ENCODE measurements around the gene CD3E. TPM values are rescaled to one million over a fixed set of nuclear protein-coding genes. Genes with fewer than 3 reads are reported as not detected.

The CD3E gene
- total RNA-seq, 1 donor from 2014 or later = 6.9 TPM

GRCh38 chr11:118314988-118315411 lies 10.5 kb downstream of the CD3E start:
- TF ChIP-seq POLR2A (IDR thresholded peaks at IDR 0.05) (no peak), CTCF (IDR thresholded peaks at IDR 0.05) (no peak), POLR2AphosphoS5 (IDR thresholded peaks at IDR 0.05; ENCODE audit: insufficient read depth in 1 of 2, low read depth in 1 of 2) (no peak)
- Histone ChIP-seq H3K36me3 (no peaks in the 10 kb centered on the region), H3K27me3 (no peaks in the 10 kb centered on the region), H3K4me3 (no peak overlapping the region), H3K9me3 (no peaks in the 10 kb centered on the region), H3K27ac (no peak overlapping the region), H3K4me1 (peaks cover 21% of the 10 kb centered on the region)
- intact Hi-C loops (cut with DNase I) = no loop called here
- DNase-seq (ENCODE audit: extremely low spot score in 2 of 2) = no peak

DNA sequence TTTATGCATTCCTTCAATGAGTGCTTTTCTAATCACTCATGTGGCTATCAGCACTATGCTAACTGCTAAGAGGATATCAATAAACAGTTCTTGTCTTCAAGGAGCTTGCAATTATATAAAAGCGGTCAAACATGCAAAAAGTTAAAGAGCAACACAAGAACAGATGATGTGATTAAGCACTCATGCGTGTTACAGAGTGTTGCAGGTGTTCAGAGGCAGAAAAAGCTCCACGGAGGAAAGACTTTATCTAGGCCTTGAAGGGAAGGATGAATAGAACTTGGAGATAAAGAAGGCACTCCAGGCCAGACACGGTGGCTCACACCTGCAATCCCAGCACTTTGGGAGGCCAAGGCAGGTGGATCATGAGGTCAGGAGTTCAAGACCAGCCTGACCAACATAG lies 13.6 kb downstream of the CD3E start:
- Histone ChIP-seq H3K27ac (no peak overlapping the region), H3K4me3 (no peak overlapping the region), H3K27me3 (no peaks in the 10 kb centered on the region), H3K9me3 (no peaks in the 10 kb centered on the region), H3K36me3 (no peaks in the 10 kb centered on the region), H3K4me1 (peaks cover 21% of the 10 kb centered on the region)
- intact Hi-C loops (cut with DNase I) = no loop called here
- no peak for TF ChIP-seq CTCF (IDR thresholded peaks at IDR 0.05)
- TF ChIP-seq POLR2AphosphoS5 (IDR thresholded peaks at IDR 0.05; ENCODE audit: insufficient read depth in 1 of 2, low read depth in 1 of 2) = no peak
- TF ChIP-seq POLR2A (IDR thresholded peaks at IDR 0.05) = no peak
- DNase-seq (ENCODE audit: extremely low spot score in 2 of 2) = no peak

GRCh38 chr11:118318581-118319336 lies 14.2 kb downstream of the CD3E start:
- H3K36me3 ChIP-seq = no peaks in the 10 kb centered on the region
- H3K27ac ChIP-seq = no peak overlapping the region
- no peak overlapping the region for H3K4me3 ChIP-seq
- peaks cover 21% of the 10 kb centered on the region for H3K4me1 ChIP-seq
- TF ChIP-seq CTCF (IDR thresholded peaks at IDR 0.05) = no peak
- no peak for TF ChIP-seq POLR2AphosphoS5 (IDR thresholded peaks at IDR 0.05; ENCODE audit: insufficient read depth in 1 of 2, low read depth in 1 of 2)
- intact Hi-C loops (cut with DNase I) = no loop called here
- DNase-seq (ENCODE audit: extremely low spot score in 2 of 2) = no peak
- no peaks in the 10 kb centered on the region for H3K27me3 ChIP-seq
- H3K9me3 ChIP-seq = no peaks in the 10 kb centered on the region

- Histone ChIP-seq H3K27ac (no peak overlapping the region), H3K4me1 (peaks cover 21% of the 10 kb centered on the region), H3K36me3 (no peaks in the 10 kb centered on the region), H3K27me3 (no peaks in the 10 kb centered on the region), H3K9me3 (no peaks in the 10 kb centered on the region), H3K4me3 (no peak overlapping the region)
- DNase-seq (ENCODE audit: extremely low spot score in 2 of 2) = no peak
- intact Hi-C loops (cut with DNase I) = no loop called here
- TF ChIP-seq POLR2AphosphoS5 (IDR thresholded peaks at IDR 0.05; ENCODE audit: insufficient read depth in 1 of 2, low read depth in 1 of 2) = no peak
- no peak for TF ChIP-seq CTCF (IDR thresholded peaks at IDR 0.05)
- no peak for TF ChIP-seq POLR2A (IDR thresholded peaks at IDR 0.05)
Measured at GRCh38 chr11:118319337-118319707, 14.8 kb downstream of the CD3E start.

DNA sequence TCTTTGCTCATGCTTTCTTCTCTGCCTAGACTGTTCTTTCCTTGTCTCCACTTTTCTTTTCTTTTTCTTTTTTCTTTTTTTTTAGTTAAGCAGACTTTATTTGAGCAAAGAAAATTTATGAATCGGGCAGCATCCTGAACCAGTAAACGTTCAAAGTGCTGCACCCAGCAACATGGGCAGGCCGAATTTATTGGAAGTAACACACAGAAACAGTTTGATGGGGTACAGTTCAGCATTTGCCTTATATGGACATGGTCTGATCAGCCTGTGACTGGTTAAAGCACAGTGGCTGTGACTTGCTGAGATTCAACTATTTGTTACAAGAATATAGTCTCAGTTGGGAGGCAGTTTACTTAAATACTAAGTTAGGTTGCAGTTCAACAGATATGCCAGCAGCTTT lies 16.0 kb downstream of the CD3E start:
- DNase-seq (ENCODE audit: extremely low spot score in 2 of 2) = no peak
- TF ChIP-seq POLR2A (IDR thresholded peaks at IDR 0.05) (no peak), POLR2AphosphoS5 (IDR thresholded peaks at IDR 0.05; ENCODE audit: insufficient read depth in 1 of 2, low read depth in 1 of 2) (no peak), CTCF (IDR thresholded peaks at IDR 0.05) (no peak)
- Histone ChIP-seq H3K27me3 (no peaks in the 10 kb centered on the region), H3K9me3 (no peaks in the 10 kb centered on the region), H3K27ac (no peak overlapping the region), H3K4me3 (no peak overlapping the region), H3K36me3 (no peaks in the 10 kb centered on the region), H3K4me1 (peaks cover 16% of the 10 kb centered on the region)
- intact Hi-C loops (cut with DNase I) = no loop called here
